Thyroid gland (tissue), 4 donors: ENCODE data around the gene DENND5B.

Experiments used
- CTCF ChIP-seq, 6 experiments: fragments of 200-600 bp in 3 of 6; fragments of 450-650 bp in 3 of 6; sonication (generic) in 3 of 6; IDR thresholded peaks; one replicate each; pipeline ENCODE4 v1.5.1; 2016 to 2019; ENCODE audit warnings: antibody characterized with exemption in 6 of 6, mild to moderate bottlenecking in 2 of 6, inconsistent platforms in 1 of 6, moderate library complexity in 1 of 6
- POLR2A ChIP-seq, 2 donors: fragments of 450-650 bp; IDR thresholded peaks; one replicate each; pipeline ENCODE4 v1.6.1; 2017; ENCODE audit warnings: antibody characterized with exemption in 2 of 2, mild to moderate bottlenecking in 2 of 2, moderate library complexity in 1 of 2

- TF ChIP-seq CTCF (IDR thresholded peaks at IDR 0.05) = no peak
- no peak for TF ChIP-seq POLR2A (IDR thresholded peaks at IDR 0.05)
These were observed 29.4 kb upstream of the DENND5B start for GRCh38 chr12:31620311-31620710.
